GM21515 (cell line): ENCODE results near the gene LINC00305.

Source experiments
- ATAC-seq: cut with Tn5 transposase; IDR thresholded peaks from one replicate; pipeline ENCODE4 v1.9.1; 2021; ENCODE audit not compliant: unreplicated experiment

LINC00305 gene

GRCh38 chr18:64148988-64149387 lies at the start of gene LINC00305:
TSS of gene LINC00305 (minus strand) at chr18:64149088.
- no peak for ATAC-seq

DNA sequence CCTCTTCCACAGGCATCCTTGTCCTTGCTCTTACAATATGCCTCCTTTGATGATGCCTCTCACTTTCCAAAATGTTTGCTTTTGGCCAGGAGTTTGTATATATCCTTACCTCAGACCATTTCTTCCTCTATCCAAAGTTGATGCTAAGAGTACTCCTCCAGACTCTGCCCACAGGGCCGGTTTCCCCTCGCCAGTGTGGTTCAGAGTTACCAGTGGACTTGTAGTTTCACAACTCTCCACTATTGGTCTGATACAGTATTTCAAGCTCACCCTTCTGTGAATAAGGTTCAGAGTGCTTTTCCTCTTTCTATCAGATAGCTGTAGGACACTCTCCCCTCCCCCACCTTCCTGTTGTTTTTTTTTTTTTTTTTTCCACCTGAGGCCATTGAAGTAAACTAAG lies 42.2 kb upstream of the LINC00305 start:
- ATAC-seq, result no peak

- ATAC-seq, result no peak
Measured at GRCh38 chr18:64185987-64186386, 37.1 kb upstream of the LINC00305 start.

DNA sequence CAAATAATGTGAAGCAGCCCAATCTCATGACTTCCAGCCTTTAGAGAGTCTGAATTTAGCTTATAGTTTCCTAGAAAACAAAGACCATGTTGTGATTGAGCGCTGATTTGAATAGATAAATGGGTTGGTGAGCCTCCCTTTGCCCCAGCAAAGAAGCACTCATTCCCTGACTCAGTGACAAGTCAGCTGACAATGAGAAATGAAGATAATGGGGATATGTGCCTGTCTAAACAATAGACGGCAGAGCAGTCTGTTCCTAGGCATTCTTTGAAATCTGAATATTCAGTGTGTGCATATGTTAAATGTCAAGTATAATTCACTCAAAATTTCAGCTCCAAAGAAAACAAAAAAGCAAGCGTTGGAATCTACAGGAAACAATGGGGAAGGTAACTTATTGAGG lies 34.8 kb upstream of the LINC00305 start:
- ATAC-seq, result no peak

DNA sequence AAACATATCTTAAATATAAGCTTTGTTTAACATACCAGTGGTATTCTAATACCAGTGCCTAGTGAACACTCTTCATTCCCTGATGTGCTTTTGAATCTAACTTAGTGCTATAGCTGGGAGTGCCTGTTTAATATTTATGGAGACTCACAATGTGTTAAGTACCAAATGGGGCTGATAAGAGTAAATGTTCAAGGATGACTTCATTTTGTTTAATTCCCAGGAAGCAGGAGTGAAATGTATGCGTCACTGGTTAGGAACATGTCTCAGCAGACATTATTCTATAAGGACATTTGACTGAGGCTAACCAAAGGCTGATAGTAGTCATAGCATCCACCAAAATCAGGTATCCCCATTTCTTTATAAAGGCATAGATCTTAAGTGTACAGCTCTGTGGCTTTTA lies 31.7 kb upstream of the LINC00305 start:
- no peak for ATAC-seq

DNA sequence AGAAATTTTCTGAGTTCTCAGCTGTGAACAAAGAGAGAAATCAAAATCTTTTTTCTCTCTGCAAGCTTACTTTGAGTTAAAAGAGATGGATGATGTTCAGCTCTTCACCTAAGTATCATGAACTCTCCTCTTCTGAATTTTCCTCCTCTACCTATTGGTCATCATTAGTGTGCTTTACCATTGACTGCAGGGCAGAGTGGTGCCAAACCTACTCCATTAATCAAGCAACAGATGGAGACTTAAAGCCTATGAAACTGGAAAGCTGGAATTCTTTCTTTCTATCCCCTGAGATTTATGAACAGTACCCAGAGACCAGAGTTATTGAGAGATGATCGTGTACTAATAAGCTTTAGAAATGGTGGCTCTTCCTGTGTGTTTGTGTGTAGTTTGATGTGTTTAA lies 31.3 kb upstream of the LINC00305 start:
- no peak for ATAC-seq

DNA sequence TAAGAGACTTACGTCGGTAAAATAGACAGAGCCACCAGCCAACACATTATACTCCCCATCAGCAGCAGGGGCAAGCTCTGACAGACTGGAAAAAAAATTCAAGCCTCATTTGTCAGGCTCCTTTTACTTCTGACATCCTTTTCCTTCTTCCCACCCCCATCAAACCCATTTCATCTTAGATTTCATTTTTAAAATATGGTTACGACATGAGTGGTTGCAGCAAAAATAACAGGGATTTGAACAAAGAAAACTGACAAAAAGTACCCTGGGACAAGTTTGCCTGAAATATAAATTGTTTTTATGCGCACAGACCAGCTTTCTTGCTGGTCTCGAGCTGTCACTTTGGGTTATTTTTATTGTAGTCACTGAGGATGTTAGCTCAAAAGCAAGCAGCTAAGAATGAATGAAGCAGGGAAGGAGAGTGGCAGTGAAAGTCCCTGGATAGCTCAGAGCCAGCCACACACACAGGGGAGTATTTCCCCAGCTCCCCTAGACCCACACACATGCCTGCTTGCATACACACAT lies 30.7 kb upstream of the LINC00305 start:
- ATAC-seq, result no peak

GRCh38 chr18:64178860-64179259 lies 30.0 kb upstream of the LINC00305 start:
- ATAC-seq, result no peak

- ATAC-seq, result no peak
Measured at GRCh38 chr18:64175432-64175831, 26.5 kb upstream of the LINC00305 start.

DNA sequence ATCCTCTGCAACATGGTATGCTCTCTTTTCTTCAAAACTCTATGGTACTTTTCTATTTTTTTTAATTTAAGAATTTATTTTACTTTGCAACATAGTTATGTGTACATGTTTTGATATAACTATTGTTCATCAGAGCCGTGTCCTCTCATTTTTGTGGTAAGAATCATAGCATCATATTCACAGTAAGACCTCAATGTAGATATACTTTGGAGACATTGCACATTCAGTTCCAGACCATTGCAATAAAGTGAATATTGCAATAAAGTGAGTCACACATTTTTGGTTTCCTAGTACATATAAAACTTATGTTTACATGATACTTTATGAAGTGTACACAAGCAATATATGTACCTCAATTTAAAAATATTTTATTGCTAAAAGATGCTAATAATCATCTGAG lies 22.7 kb upstream of the LINC00305 start:
- ATAC-seq, result no peak

DNA sequence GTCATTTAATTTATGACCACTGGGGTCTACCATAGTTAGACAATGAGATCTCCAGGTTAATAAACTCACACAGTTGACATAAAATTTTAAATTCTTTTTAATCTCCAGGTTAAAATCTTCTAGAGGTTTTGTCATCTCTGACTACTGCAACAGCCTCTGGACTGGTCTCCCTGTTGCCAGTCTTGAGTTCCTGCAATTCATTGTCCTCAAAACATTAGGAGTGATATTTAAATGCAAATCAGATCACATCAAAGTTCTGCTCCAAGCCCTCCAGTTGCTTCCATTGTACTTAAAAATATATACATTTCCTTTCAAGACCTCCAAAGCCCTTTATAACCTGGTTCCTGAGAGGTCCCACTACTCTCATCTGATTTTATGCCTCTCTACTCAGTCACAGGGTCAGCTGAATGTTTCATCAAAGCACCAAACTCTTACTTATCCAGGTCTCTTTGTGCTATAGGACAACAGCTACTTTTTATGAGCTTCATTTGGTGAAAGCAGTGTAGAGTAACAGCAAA lies 18.6 kb upstream of the LINC00305 start:
- no peak for ATAC-seq

- ATAC-seq, result no peak
Measured at GRCh38 chr18:64165906-64166305, 17.0 kb upstream of the LINC00305 start.

DNA sequence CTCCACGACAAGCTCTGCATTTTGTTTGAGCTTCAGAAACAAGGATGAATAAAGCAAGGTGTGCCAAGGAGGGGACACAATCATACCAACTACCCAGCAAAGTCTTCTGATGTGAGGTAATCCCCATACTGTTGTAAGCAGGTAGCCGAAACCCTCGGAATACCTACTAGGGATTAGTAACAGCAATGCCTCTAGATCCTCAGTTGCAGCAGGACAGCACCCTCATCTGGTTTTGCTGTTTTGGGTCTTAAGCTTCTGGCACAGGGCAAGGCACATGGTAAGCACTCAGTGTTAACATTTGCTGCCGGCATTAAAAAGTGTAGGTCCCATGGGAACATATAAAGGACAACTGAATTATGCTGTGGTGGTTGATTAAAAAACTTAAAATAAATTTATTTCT lies 16.0 kb upstream of the LINC00305 start:
- ATAC-seq, result no peak

GRCh38 chr18:64149916-64150438 lies 1.1 kb upstream of the LINC00305 start:
- ATAC-seq, result no peak

DNA sequence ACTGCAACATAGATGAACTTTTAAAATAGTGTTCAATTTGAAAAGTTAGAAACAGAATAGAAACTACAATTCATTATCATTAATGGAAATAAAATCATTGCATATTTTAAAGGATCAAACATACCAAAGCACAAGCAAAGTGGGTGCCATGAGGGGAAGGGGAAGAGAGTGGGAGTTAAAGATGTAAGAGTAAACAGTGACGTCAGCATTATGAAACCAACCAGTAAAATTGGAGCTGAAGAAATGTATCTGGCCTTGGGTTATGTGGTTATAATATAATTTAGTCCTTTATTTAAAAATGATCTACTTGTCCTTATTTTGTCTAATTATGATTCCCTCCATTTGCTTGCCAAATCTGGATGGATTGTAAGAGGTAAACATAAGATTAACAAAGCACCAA lies 6.0 kb downstream of the LINC00305 start:
- no peak for ATAC-seq

- ATAC-seq, result no peak
Measured at GRCh38 chr18:64137914-64138313, 11.0 kb downstream of the LINC00305 start.

GRCh38 chr18:64134044-64134747 lies 14.7 kb downstream of the LINC00305 start:
- no peak for ATAC-seq

DNA sequence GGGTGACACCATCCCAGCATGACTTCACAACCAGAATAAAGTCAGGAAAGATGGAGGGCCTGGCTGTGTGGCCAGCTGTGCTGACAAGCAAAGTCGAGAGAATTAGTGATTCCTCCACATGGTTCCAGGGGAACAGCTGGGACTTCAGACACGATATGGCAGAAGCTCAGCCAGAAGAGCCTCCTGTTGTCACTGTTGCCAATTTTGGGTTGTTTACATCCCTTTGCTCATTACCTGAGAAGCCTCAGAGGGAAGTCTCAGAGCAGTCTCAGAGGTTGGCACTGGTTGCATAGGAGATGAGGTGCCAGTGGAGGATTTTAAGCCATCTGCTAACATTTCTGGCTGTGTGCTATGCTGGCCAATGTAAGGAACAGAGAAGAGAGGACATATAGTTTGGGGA lies 16.0 kb downstream of the LINC00305 start:
- ATAC-seq, result no peak

- no peak for ATAC-seq
Measured at GRCh38 chr18:64131314-64131713, 17.6 kb downstream of the LINC00305 start.

GRCh38 chr18:64127172-64127571 lies 21.7 kb downstream of the LINC00305 start:
- no peak for ATAC-seq

- ATAC-seq, result no peak
Measured at GRCh38 chr18:64119916-64120315, 29.0 kb downstream of the LINC00305 start.

DNA sequence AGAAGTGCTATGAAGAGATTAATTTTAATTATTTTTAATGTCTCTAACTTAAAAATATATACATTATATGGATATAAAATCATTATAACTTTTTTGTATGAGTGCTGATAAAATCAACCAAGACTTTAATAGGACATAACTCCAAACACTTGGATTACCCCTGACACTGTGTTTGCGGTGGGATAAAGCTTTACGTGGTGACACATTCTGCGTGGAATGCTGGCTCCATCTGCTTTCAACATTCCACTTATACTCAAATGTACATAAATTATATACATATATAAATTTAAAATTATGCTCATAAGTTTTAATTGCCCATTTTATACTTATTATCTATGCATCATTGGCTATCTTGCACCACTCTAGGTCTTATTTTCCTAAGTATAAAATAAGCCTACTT lies 30.5 kb downstream of the LINC00305 start:
- ATAC-seq, result no peak
